ENCODE data around the gene LEO1.

LEO1 gene

DNA sequence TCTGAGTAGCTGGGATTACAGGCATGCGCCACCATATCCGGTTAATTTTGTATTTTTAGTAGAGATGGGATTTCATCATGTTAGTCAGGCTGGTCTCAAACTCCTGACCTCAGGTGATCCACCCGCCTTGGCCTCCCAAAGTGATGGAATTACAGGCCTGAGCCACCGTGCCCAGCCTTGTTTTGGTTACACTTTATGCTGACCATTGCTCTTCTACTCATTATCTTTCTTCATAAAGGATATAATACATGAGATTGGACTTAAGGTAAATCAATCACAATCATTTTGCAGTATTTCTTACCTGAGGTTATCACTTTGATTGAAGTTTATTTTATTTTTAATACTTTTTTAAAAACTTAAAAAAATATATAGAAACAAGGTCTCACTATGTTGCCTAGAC, 2.2 kb upstream of the LEO1 start:
- no peak overlapping the region for H3K4me3 ChIP-seq (ENCODE audit: low read length)
- TF ChIP-seq, protein P1, sequence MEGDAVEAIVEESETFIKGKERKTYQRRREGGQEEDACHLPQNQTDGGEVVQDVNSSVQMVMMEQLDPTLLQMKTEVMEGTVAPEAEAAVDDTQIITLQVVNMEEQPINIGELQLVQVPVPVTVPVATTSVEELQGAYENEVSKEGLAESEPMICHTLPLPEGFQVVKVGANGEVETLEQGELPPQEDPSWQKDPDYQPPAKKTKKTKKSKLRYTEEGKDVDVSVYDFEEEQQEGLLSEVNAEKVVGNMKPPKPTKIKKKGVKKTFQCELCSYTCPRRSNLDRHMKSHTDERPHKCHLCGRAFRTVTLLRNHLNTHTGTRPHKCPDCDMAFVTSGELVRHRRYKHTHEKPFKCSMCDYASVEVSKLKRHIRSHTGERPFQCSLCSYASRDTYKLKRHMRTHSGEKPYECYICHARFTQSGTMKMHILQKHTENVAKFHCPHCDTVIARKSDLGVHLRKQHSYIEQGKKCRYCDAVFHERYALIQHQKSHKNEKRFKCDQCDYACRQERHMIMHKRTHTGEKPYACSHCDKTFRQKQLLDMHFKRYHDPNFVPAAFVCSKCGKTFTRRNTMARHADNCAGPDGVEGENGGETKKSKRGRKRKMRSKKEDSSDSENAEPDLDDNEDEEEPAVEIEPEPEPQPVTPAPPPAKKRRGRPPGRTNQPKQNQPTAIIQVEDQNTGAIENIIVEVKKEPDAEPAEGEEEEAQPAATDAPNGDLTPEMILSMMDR (IDR thresholded peaks at IDR 0.05; ENCODE audit: insufficient read depth, low read depth, low read length, missing control alignments): no peak
- no peak for DNase-seq (ENCODE audit: low read depth)

- no peak overlapping the region for H3K4me3 ChIP-seq (ENCODE audit: low read length)
- TF ChIP-seq, protein P1 (IDR thresholded peaks at IDR 0.05; ENCODE audit: insufficient read depth, low read depth, low read length, missing control alignments): no peak
- no peak for DNase-seq (ENCODE audit: low read depth)
These were observed 1.6 kb upstream of the LEO1 start for GRCh38 chr15:51973220-51973619.

DNA sequence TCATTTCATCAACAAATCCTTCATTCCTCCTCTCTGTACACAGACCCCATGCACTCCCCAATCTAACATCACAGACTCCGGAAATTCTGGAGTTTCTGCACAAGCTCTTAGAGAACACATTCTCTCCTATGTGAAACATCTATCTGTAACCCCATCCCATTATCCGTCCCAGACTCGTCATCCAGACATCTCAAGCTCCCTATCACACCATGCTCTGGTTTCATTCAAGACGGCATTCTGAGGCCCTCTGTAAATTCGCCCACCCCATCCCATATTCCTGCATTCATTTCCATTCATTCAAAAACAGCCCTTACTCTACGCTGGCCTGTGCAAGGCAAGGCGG, 575 bp downstream of the LEO1 start:
- no peak for DNase-seq (ENCODE audit: low read depth)
- TF ChIP-seq, protein P1 (IDR thresholded peaks at IDR 0.05; ENCODE audit: insufficient read depth, low read depth, low read length, missing control alignments): no peak
- peak overlapping the region; percentile 95 for H3K4me3 ChIP-seq (ENCODE audit: low read length)

- peak overlapping the region; percentile 95 for H3K4me3 ChIP-seq (ENCODE audit: low read length)
These were observed 1.3 kb downstream of the LEO1 start for GRCh38 chr15:51970132-51970817.

GRCh38 chr15:51969728-51970127, 1.9 kb downstream of the LEO1 start:
- H3K4me3 ChIP-seq (ENCODE audit: low read length): peak overlapping the region; percentile 95
- no peak for DNase-seq (ENCODE audit: low read depth)
- TF ChIP-seq, protein P1 (IDR thresholded peaks at IDR 0.05; ENCODE audit: insufficient read depth, low read depth, low read length, missing control alignments): no peak

More at GRCh38 chr15:51970132-51970817, 1.3 kb downstream of the LEO1 start:
- TF ChIP-seq, protein P1 (IDR thresholded peaks at IDR 0.05; ENCODE audit: insufficient read depth, low read depth, low read length, missing control alignments): no peak
- DNase-seq (ENCODE audit: low read depth): no peak

- TF ChIP-seq, protein P1 (IDR thresholded peaks at IDR 0.05; ENCODE audit: insufficient read depth, low read depth, low read length, missing control alignments): no peak
- no peak overlapping the region for H3K4me3 ChIP-seq (ENCODE audit: low read length)
- no peak for DNase-seq (ENCODE audit: low read depth)
These were observed 4.0 kb downstream of the LEO1 start for GRCh38 chr15:51967583-51967982.

DNA sequence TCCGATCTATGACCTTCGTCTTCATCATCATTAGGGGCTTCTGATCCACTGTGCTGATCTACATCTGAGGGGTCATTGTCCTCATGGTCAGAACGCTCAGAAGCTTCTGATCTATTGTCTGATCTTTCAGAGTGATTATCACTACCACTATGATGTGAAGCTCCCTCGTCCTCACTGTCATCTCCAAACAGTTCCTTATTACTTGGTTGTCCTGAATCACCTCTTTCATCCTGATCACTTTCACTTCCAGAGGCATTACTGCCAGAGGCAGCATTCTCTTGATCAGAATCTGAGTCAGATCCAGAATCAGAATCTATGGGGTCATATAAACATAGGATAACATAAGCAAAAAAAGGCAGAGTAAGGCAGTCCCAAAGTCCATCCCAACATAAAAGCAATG, 5.4 kb downstream of the LEO1 start:
- TF ChIP-seq, protein P1 (IDR thresholded peaks at IDR 0.05; ENCODE audit: insufficient read depth, low read depth, low read length, missing control alignments): no peak
- H3K4me3 ChIP-seq (ENCODE audit: low read length): no peak overlapping the region
- no peak for DNase-seq (ENCODE audit: low read depth)
